K562 (cell line): ENCODE measurements around the gene PNPLA7. TPM values are rescaled to one million over a fixed set of nuclear protein-coding genes. Genes with fewer than 3 reads are reported as not detected.
A peak's percentile ranks its signal among the peaks of the same experiment; 100 is the strongest.

Experiments used
- ELF2 ChIP-seq: fragments of 250-450 bp; sonication (Bioruptor Pico); IDR thresholded peaks from 2 replicates; pipeline ENCODE4 v1.5.0; 2021; ENCODE audit warnings: mild to moderate bottlenecking
- JUNB ChIP-seq: fragments of 450-650 bp; formaldehyde crosslinking; conservative IDR thresholded peaks from 2 replicates; pipeline ENCODE4 v1.4.0; 2020; ENCODE audit warnings: mild to moderate bottlenecking
- NCOA6 ChIP-seq: fragments of 450-650 bp; IDR thresholded peaks from 2 replicates; pipeline ENCODE4 v1.6.1; 2017; ENCODE audit warnings: mild to moderate bottlenecking
- NR2C1 ChIP-seq, 2 experiments: fragments of 450-650 bp; IDR thresholded peaks; 2 replicates each; pipeline ENCODE4 v1.6.1; 2017; ENCODE audit warnings: mild to moderate bottlenecking in 2 of 2, antibody characterized with exemption in 1 of 2, inconsistent platforms in 1 of 2, missing compliant biosample characterization in 1 of 2, missing genetic modification characterization in 1 of 2
- PYGO2 ChIP-seq: fragments of 450-650 bp; IDR thresholded peaks from 2 replicates; pipeline ENCODE4 v1.6.1; 2016; ENCODE audit warnings: mild to moderate bottlenecking, missing genetic modification characterization, moderate library complexity, missing compliant biosample characterization
- RBM34 ChIP-seq: fragments of 200-400 bp; formaldehyde crosslinking; IDR thresholded peaks from 2 replicates; pipeline ENCODE4 v1.6.1; 2018; ENCODE audit warnings: low read length, borderline replicate concordance; ENCODE audit not compliant: insufficient read depth
- ZNF76 ChIP-seq: fragments of 250-450 bp; sonication (Bioruptor Pico); IDR thresholded peaks from 2 replicates; pipeline ENCODE4 v1.4.0; 2020; ENCODE audit warnings: mild to moderate bottlenecking, moderate library complexity, borderline replicate concordance
- polyA plus RNA-seq, 8 experiments: library from polyadenylated mRNA; depleted of rRNA in 4 of 8; stranded (reverse) in 5 of 8; unstranded in 3 of 8; fragments of >200 nt; fragmentation: Nextera tagmentation in 2 of 8; fragmentation: Illumina TruSeq in 1 of 8; extraction: Ambion mirVana in 2 of 8; extraction: Trizol in 1 of 8; gene quantifications; 2 replicates each; pipeline versions ENCODE4 v1.2.1 to v1.2.3, GENCODE V29; 2011 to 2014; ENCODE audit warnings: inconsistent platforms in 1 of 8, missing spikeins in 1 of 8
- total RNA-seq, 7 experiments: library from RNA; depleted of rRNA in 6 of 7; stranded (reverse); fragments of >200 nt in 6 of 7; fragmentation: Illumina TruSeq in 2 of 7; extraction: Trizol in 2 of 7; gene quantifications; 2 replicates each; pipeline versions ENCODE4 v1.2.1 to v1.2.3, GENCODE V29; 2011 to 2021; ENCODE audit warnings: low replicate concordance in 1 of 7
- TF ChIP-seq, protein P1 (sequence below): fragments of 250-450 bp; sonication (Bioruptor Pico); IDR thresholded peaks from 2 replicates; pipeline ENCODE4 v1.4.0; 2020
- TF ChIP-seq, protein P2 (sequence below), 2 experiments: fragments of 450-650 bp; IDR thresholded peaks; 2 replicates each; pipeline ENCODE4 v1.6.1; 2016; ENCODE audit warnings: mild to moderate bottlenecking in 2 of 2, borderline replicate concordance in 1 of 2, low read depth in 1 of 2, moderate library complexity in 1 of 2
- TF ChIP-seq, protein P3 (sequence below): IDR thresholded peaks from 2 replicates; pipeline ENCODE4 v1.6.1; 2014; ENCODE audit warnings: antibody characterized with exemption
- TF ChIP-seq, protein P4 (sequence below): sonication (generic); formaldehyde crosslinking; IDR thresholded peaks from 2 replicates; pipeline ENCODE4 v1.8.0; 2023; ENCODE audit warnings: mild to moderate bottlenecking, missing genetic modification reagents
- TF ChIP-seq, protein P5 (sequence below): fragments of 200-800 bp; sonication (Bioruptor generic); IDR thresholded peaks from 2 replicates; pipeline ENCODE4 v1.6.1; 2017; ENCODE audit warnings: missing genetic modification characterization, missing compliant biosample characterization

PNPLA7 gene
- total and polyA plus RNA-seq, 9 of the 15 experiments (the other 6 are each of a cell fraction or from before 2014, with no cell fraction given), result 0.01 to 0.85 (median 0.19) TPM; not detected in 1

DNA sequence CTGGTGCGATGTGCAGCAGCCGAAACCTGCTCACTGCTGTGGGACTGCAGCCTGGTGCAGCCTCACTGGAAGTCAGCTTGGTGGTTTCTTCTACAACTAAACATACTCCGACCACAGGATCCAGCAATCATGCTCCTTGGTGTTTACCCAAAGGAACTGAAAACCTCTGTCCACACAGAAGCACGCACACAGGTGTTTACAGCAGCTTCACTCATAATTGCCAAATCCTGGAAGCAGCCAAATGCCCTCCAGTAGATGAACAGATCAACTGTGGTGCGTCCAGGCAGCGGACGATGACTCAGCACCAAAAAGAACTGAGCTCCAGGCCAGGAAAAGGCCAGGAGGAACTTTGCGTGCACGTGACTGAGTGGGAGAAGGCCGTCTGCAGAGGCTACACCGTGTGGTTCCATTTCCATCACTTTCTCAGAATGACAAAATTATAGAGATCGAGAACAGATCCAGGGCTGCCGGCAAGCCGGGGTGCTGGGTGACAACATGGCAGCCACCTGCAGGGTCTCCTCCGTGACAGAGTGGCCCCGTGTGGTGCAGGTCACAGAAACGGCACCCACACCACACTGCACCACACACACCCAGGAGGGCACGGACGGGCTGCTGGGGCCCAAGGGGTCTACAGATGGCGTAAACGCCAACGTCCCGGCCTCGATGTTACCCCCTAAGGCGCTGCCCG is 68.0 kb downstream of the PNPLA7 start (continued):
- TF ChIP-seq, protein P1, sequence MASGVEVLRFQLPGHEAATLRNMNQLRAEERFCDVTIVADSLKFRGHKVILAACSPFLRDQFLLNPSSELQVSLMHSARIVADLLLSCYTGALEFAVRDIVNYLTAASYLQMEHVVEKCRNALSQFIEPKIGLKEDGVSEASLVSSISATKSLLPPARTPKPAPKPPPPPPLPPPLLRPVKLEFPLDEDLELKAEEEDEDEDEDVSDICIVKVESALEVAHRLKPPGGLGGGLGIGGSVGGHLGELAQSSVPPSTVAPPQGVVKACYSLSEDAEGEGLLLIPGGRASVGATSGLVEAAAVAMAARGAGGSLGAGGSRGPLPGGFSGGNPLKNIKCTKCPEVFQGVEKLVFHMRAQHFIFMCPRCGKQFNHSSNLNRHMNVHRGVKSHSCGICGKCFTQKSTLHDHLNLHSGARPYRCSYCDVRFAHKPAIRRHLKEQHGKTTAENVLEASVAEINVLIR (CRISPR knock-in tag), result no peak
- TF ChIP-seq RBM34 (no peak), NR2C1 (IDR thresholded peaks at IDR 0.05) (no peak), NR2C1 (tag; IDR thresholded peaks at IDR 0.05) (peak; percentile 59), NCOA6 (no peak), PYGO2 (tag) (0 out of 2 replicates have a peak, but pooled peaks have one; percentile 45), JUNB (0 out of 2 replicates have a peak, but pooled peaks have one; percentile 56), ZNF76 (0 out of 2 replicates have a peak, but pooled peaks have one; percentile 20), ELF2 (no peak)
- TF ChIP-seq, protein P2, sequence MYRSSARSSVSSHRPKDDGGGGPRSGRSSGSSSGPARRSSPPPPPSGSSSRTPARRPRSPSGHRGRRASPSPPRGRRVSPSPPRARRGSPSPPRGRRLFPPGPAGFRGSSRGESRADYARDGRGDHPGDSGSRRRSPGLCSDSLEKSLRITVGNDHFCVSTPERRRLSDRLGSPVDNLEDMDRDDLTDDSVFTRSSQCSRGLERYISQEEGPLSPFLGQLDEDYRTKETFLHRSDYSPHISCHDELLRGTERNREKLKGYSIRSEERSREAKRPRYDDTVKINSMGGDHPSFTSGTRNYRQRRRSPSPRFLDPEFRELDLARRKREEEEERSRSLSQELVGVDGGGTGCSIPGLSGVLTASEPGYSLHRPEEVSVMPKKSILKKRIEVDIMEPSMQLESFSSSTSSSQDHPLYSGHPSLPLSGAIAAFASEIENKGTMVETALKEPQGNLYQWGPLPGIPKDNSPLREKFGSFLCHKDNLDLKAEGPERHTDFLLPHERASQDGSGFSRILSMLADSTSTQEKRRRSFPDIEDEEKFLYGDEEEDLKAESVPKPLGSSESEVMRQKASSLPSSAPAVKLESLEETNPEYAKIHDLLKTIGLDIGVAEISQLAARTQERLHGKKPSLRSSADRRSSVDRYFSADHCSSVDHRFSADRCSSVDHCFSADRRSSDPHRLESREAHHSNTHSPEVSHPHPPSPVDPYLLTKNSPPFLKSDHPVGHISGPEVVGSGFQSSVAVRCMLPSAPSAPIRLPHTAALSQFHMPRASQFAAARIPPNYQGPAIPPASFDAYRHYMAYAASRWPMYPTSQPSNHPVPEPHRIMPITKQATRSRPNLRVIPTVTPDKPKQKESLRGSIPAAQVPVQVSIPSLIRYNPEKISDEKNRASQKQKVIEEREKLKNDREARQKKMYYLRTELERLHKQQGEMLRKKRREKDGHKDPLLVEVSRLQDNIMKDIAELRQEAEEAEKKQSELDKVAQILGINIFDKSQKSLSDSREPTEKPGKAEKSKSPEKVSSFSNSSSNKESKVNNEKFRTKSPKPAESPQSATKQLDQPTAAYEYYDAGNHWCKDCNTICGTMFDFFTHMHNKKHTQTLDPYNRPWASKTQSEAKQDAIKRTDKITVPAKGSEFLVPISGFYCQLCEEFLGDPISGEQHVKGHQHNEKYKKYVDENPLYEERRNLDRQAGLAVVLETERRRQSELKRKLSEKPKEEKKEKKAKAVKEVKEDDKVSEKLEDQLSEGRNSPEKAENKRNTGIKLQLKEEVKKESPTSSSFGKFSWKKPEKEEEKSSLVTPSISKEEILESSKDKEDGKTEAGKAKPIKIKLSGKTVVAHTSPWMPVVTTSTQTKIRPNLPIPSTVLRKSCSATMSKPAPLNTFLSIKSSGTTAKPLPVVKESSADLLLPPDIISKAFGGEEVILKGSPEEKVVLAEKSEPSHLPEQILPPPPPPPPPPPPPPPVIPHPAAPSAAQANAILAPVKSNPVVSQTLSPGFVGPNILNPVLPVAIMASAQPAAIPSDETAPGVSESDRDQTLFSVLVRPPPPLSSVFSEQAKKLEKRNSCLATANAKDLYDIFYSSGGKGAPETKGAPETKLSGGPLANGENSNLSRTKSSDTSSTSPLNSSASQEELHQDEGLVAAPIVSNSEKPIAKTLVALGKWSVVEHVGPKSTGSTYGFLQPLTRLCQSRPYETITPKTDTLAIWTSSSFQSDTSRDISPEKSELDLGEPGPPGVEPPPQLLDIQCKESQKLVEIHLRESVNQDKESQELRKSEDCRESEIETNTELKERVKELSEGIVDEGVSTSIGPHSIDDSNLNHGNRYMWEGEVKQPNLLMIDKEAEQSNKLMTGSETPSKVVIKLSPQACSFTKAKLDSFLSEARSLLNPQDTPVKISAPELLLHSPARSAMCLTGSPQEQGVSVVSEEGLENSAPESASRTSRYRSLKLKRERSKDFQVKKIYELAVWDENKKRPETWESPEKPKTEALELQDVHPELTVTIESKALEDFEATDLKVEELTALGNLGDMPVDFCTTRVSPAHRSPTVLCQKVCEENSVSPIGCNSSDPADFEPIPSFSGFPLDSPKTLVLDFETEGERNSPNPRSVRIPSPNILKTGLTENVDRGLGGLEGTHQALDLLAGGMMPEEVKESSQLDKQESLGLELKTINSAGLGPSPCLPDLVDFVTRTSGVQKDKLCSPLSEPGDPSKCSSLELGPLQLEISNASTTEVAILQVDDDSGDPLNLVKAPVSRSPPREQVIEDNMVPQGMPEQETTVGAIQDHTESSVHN (IDR thresholded peaks at IDR 0.05; ENCODE audit: borderline replicate concordance in 1 of 2, low read depth in 1 of 2), result peak in 1 of 2 experiments; percentile 24; a peak in 1 of 4 replicates
- TF ChIP-seq, protein P3, sequence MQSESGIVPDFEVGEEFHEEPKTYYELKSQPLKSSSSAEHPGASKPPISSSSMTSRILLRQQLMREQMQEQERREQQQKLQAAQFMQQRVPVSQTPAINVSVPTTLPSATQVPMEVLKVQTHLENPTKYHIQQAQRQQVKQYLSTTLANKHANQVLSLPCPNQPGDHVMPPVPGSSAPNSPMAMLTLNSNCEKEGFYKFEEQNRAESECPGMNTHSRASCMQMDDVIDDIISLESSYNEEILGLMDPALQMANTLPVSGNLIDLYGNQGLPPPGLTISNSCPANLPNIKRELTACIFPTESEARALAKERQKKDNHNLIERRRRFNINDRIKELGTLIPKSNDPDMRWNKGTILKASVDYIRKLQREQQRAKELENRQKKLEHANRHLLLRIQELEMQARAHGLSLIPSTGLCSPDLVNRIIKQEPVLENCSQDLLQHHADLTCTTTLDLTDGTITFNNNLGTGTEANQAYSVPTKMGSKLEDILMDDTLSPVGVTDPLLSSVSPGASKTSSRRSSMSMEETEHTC, result peak; percentile 88
- TF ChIP-seq, protein P4, sequence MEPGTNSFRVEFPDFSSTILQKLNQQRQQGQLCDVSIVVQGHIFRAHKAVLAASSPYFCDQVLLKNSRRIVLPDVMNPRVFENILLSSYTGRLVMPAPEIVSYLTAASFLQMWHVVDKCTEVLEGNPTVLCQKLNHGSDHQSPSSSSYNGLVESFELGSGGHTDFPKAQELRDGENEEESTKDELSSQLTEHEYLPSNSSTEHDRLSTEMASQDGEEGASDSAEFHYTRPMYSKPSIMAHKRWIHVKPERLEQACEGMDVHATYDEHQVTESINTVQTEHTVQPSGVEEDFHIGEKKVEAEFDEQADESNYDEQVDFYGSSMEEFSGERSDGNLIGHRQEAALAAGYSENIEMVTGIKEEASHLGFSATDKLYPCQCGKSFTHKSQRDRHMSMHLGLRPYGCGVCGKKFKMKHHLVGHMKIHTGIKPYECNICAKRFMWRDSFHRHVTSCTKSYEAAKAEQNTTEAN (CRISPR knock-in tag), result no peak
- TF ChIP-seq, protein P5, sequence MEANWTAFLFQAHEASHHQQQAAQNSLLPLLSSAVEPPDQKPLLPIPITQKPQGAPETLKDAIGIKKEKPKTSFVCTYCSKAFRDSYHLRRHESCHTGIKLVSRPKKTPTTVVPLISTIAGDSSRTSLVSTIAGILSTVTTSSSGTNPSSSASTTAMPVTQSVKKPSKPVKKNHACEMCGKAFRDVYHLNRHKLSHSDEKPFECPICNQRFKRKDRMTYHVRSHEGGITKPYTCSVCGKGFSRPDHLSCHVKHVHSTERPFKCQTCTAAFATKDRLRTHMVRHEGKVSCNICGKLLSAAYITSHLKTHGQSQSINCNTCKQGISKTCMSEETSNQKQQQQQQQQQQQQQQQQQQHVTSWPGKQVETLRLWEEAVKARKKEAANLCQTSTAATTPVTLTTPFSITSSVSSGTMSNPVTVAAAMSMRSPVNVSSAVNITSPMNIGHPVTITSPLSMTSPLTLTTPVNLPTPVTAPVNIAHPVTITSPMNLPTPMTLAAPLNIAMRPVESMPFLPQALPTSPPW (CRISPR knock-in tag), result peak; percentile 31; the same call in 1 of the 2 replicates
